Natural killer cell (primary cell): ENCODE data around the gene BUD23. TPM values are rescaled to one million over a fixed set of nuclear protein-coding genes. Genes with fewer than 3 reads are reported as not detected.
A peak's percentile ranks its signal among the peaks of the same experiment; 100 is the strongest.

ENCODE experiments used
- ATAC-seq, 3 donors: fragments of 150-1000 bp in 2 of 3; fragments of 200-7000 bp in 1 of 3; cut with Tn5 transposase; 1 replicate in 1 of 3; 2 replicates in 2 of 3; pipeline ENCODE4 v1.10.0; 2021; ENCODE audit warnings: mild to moderate bottlenecking in 2 of 3, moderate library complexity in 2 of 3
- DNase-seq, 2 donors: peaks; one replicate each; pipeline versions ENCODE4 v3.0.0 to v3.0.0-alpha.2; 2013 to 2021; ENCODE audit warnings: mixed read lengths in 1 of 2
- H3K27ac ChIP-seq: one replicate; pipeline ENCODE4 v1.5.1; 2013; ENCODE audit warnings: mild to moderate bottlenecking, low read length
- H3K27me3 ChIP-seq: one replicate; pipeline ENCODE4 v1.6.1; 2013; ENCODE audit warnings: low read length; ENCODE audit not compliant: control insufficient read depth, insufficient read depth
- H3K36me3 ChIP-seq: one replicate; pipeline ENCODE4 v1.6.1; 2013; ENCODE audit warnings: low read length; ENCODE audit not compliant: control insufficient read depth, insufficient read depth
- H3K4me1 ChIP-seq: one replicate; pipeline ENCODE4 v1.6.1; 2013; ENCODE audit warnings: low read length; ENCODE audit not compliant: control insufficient read depth, insufficient read depth
- H3K4me3 ChIP-seq: one replicate; pipeline ENCODE4 v1.5.1; 2013; ENCODE audit warnings: low read length
- H3K9me3 ChIP-seq: one replicate; pipeline ENCODE4 v1.6.1; 2013; ENCODE audit warnings: low read length; ENCODE audit not compliant: control insufficient read depth, insufficient read depth
- H3K27ac Mint-ChIP-seq, 2 donors: one replicate each; pipeline ENCODE4 v1.8.0; 2022; ENCODE audit warnings: mild to moderate bottlenecking in 2 of 2, mixed read lengths in 2 of 2, moderate library complexity in 1 of 2
- H3K27me3 Mint-ChIP-seq, 2 donors: one replicate each; pipeline ENCODE4 v1.8.0; 2022; ENCODE audit warnings: low read depth in 2 of 2, mixed read lengths in 2 of 2
- H3K36me3 Mint-ChIP-seq: one replicate; pipeline ENCODE4 v1.8.0; 2022; ENCODE audit warnings: mixed read lengths
- H3K4me1 Mint-ChIP-seq, 2 donors: one replicate each; pipeline ENCODE4 v1.8.0; 2022; ENCODE audit warnings: mixed read lengths in 2 of 2
- H3K4me3 Mint-ChIP-seq: one replicate; pipeline ENCODE4 v1.8.0; 2022; ENCODE audit warnings: mild to moderate bottlenecking, moderate library complexity, mixed read lengths
- H3K9me3 Mint-ChIP-seq, 2 donors: one replicate each; pipeline ENCODE4 v1.8.0; 2022; ENCODE audit warnings: mixed read lengths in 2 of 2
- WGBS: methylation state at CpG from one replicate; pipeline ENCODE4 v1.1.7; 2013; ENCODE audit warnings: missing lambda C conversion rate; ENCODE audit not compliant: insufficient coverage; 5-methylcytosine and 5-hydroxymethylcytosine counted together
- intact Hi-C: fragments of 100-400 bp; cut with micrococcal nuclease; formaldehyde crosslinking; loops from one replicate; pipeline ENCODE4 v1.14.2; 2022
- total RNA-seq, 4 donors: library from RNA; stranded (reverse); fragments of 120-200 nt in 1 of 4; gene quantifications; one replicate each; pipeline versions ENCODE4 v1.2.3 to v1.2.4, GENCODE V29; 2013 to 2022
- TF ChIP-seq, protein P1 (sequence below): fragments of 200-600 bp; IDR thresholded peaks from one replicate; pipeline ENCODE4 v1.8.0; 2022; ENCODE audit warnings: antibody characterized with exemption

Gene BUD23, protein sequence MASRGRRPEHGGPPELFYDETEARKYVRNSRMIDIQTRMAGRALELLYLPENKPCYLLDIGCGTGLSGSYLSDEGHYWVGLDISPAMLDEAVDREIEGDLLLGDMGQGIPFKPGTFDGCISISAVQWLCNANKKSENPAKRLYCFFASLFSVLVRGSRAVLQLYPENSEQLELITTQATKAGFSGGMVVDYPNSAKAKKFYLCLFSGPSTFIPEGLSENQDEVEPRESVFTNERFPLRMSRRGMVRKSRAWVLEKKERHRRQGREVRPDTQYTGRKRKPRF
- 100 to 1,000 TPM in 1 of 3 donors, 10 to 100 TPM in 2; 93.1 to 101 (median 94.2) TPM for total RNA-seq
- 31.1 TPM for total RNA-seq (2013)

DNA sequence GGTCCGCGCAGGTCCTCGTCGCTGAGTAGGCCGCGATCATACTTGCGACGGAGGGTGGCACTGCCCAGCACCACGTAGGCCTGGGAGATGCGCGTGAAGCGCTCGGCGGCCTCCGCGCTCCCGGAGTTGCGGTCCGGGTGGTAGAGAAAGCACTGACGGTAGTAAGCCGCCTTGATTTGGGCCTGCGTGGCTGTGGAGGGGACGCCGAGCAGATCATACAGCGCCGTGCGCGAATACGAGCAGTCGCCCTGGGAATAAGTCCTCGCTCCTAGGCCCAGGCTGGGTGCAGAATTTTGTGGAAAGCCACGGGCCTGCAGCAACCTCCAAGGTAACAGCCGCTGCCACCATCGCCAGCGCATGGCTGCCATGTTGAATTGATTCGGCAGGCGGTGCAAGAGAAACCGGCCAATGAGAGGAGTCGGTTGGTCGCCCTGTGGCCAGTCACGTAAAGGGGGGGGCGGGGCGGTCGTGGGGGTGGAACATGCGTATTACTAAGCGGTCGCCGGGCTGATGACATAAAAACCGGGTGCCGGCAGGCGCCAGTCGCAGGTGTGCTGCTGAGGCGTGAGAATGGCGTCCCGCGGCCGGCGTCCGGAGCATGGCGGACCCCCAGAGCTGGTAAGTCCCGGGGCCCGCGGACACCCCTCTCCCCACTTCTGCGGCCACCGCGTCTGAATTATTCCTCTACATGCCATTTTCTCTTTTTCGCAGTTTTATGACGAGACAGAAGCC lies at the start of gene BUD23, which contains the start of gene DNAJC30:
Gene BUD23, plus strand, starts transcription at position 542 of the 732 bp plus-strand sequence. Its CDS starts 29 bp downstream, at position 571.
Gene DNAJC30, minus strand, starts transcription at position 398 of the 732 bp plus-strand sequence. Its CDS starts 30 bp downstream, at position 368.
- no peaks in the 10 kb centered on the region for H3K9me3 Mint-ChIP-seq
- H3K9me3 ChIP-seq = no peaks in the 10 kb centered on the region
- H3K27ac ChIP-seq = peak within 1 kb of the TSS; percentile 85
- under 1% methylated on average over 68 of the region's 68 CpGs for WGBS
- ATAC-seq (peak; percentile 96 to 98 (median 97)), DNase-seq (peak; percentile 86 to 96)
- peak within 1 kb of the TSS; percentile 98 for H3K4me3 ChIP-seq
- H3K4me3 Mint-ChIP-seq = peak within 1 kb of the TSS; percentile 99
- H3K4me1 Mint-ChIP-seq = peaks cover 30% of the 10 kb centered on the region in 2 donors
- H3K27me3 Mint-ChIP-seq = no peaks in the 10 kb centered on the region
- H3K27ac Mint-ChIP-seq = peak within 1 kb of the TSS; percentile 94 to 97
- intact Hi-C loops = loop anchor here (1.0 to 5.0 kb wide), 2 partner anchors 34 to 55 kb away; partner anchors contain the start of genes ABHD11 and STX1A
- peaks cover 13% of the 10 kb centered on the region for H3K36me3 ChIP-seq
- no peaks in the 10 kb centered on the region for H3K27me3 ChIP-seq
- TF ChIP-seq, protein P1, sequence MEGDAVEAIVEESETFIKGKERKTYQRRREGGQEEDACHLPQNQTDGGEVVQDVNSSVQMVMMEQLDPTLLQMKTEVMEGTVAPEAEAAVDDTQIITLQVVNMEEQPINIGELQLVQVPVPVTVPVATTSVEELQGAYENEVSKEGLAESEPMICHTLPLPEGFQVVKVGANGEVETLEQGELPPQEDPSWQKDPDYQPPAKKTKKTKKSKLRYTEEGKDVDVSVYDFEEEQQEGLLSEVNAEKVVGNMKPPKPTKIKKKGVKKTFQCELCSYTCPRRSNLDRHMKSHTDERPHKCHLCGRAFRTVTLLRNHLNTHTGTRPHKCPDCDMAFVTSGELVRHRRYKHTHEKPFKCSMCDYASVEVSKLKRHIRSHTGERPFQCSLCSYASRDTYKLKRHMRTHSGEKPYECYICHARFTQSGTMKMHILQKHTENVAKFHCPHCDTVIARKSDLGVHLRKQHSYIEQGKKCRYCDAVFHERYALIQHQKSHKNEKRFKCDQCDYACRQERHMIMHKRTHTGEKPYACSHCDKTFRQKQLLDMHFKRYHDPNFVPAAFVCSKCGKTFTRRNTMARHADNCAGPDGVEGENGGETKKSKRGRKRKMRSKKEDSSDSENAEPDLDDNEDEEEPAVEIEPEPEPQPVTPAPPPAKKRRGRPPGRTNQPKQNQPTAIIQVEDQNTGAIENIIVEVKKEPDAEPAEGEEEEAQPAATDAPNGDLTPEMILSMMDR = no peak
- H3K36me3 Mint-ChIP-seq = no peaks in the 10 kb centered on the region
- H3K4me1 ChIP-seq = peaks cover 23% of the 10 kb centered on the region

DNA sequence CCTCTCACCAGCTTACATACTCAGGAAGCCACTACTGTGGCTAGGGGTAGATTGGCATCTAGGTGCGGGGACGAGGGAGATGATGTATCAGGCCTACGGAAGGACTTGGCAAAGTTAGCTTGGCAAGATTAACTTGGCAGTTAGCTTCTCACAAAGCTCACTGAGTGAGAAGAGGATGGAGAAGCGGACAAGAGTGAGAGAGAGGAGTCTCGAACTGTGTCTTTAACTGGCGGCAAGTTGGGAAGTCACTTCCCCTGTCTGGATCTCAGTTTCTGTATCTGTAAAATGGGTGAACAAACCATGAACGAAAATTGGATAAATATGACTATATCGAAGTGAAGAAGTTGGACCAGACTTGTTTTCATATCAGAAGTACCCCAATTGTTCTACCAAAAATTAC lies 49.6 kb upstream of the BUD23 start:
- no peak overlapping the region for H3K27ac Mint-ChIP-seq
- WGBS = 81% methylated on average over 8 of the region's 8 CpGs
- no peaks in the 10 kb centered on the region for H3K36me3 ChIP-seq
- H3K27me3 Mint-ChIP-seq = peaks cover 31 to 33% of the 10 kb centered on the region in 2 donors
- no peaks in the 10 kb centered on the region for H3K4me1 ChIP-seq
- no peak overlapping the region for H3K4me3 ChIP-seq
- TF ChIP-seq, protein P1 = no peak
- DNase-seq (no peak), ATAC-seq (no peak)
- no peak overlapping the region for H3K4me3 Mint-ChIP-seq
- intact Hi-C loops = no loop called here
- H3K36me3 Mint-ChIP-seq = no peaks in the 10 kb centered on the region
- H3K27me3 ChIP-seq = peaks cover 3% of the 10 kb centered on the region
- H3K4me1 Mint-ChIP-seq = no peaks in the 10 kb centered on the region
- no peak overlapping the region for H3K27ac ChIP-seq
- no peaks in the 10 kb centered on the region for H3K9me3 ChIP-seq
- no peaks in the 10 kb centered on the region for H3K9me3 Mint-ChIP-seq

DNA sequence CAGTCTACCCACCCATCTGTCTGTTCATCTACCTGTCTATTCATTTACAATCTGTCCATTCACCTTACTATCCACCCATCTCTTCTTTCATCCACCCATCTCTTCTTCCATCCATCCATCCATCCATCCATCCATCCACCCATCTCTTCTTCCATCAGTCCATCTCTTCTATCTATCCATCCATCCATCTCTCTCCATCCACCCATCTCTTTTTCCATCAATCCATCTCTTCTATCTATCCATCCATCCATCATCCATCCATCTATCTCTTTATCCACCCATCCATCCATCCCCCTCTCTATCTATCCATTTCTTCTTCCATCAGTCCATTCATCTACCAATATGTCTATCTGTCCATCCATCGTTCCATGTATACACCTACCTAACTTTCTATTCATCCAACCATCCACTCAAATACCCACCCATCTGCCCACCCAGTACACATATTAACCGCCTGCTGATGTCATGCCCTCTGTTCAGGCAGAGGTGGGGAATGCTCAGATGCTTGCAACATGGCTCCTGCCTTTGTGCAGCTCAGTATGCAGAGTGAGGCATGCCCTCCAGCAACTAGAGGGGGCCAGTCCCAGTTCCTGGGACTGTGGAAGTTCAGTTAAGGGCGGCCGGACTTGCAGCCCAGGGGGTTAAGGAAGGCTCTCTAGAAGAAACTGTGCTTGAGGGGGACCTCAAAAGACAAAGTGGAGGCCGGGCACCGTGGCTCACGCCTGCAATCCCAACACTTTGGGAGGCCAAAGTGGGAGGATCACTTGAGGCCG lies 47.8 kb upstream of the BUD23 start:
- ATAC-seq (no peak), DNase-seq (no peak)
- TF ChIP-seq, protein P1 = no peak
- Mint-ChIP-seq H3K36me3 (no peaks in the 10 kb centered on the region), H3K4me1 (no peaks in the 10 kb centered on the region), H3K27me3 (peaks cover 24 to 29% of the 10 kb centered on the region in 2 donors), H3K9me3 (no peaks in the 10 kb centered on the region), H3K4me3 (no peak overlapping the region), H3K27ac (no peak overlapping the region)
- no peaks in the 10 kb centered on the region for H3K4me1 ChIP-seq
- no peaks in the 10 kb centered on the region for H3K9me3 ChIP-seq
- H3K27me3 ChIP-seq = no peaks in the 10 kb centered on the region
- H3K27ac ChIP-seq = no peak overlapping the region
- 89% methylated on average over 8 of the region's 8 CpGs for WGBS
- intact Hi-C loops = no loop called here
- no peak overlapping the region for H3K4me3 ChIP-seq
- no peaks in the 10 kb centered on the region for H3K36me3 ChIP-seq
